Stimulated activated CD4-positive, alpha-beta T cell treated with anti-CD3 and anti-CD28 coated beads, Interleukin-2, amount 100 ng/mL, for 48 hours (primary cell): Measurements from ENCODE around the gene HSD17B4.
"Not testable (repeated sequence)": the region's sequence is repeated elsewhere in the genome, so short reads cannot be mapped to it uniquely, and the experiment has no call there.

Experiments used
- DNase-seq, 2 donors: peaks; one replicate each; pipeline ENCODE4 v3.0.0-alpha.2; 2020

The HSD17B4 gene

DNA sequence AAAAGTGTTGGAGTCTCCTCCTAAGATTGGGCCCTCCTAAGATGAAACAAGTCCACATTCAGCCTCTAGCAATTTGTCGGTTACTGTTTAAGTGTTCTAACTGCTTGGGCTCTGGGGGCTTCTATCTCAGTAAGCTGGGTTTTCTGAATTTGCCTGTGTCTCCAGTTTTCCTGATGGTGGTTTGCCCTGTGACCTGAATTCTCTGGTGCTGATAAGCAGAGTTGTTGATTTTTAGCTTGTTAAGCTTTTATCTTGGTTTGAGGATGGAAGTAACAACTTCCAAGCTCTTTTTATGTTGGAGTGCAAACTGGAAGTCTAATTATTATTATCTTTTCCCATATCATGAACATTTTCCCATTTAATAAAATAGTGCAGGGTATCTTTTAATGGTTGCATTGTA, 30.9 kb downstream of the HSD17B4 start:
- no peak for DNase-seq

DNA sequence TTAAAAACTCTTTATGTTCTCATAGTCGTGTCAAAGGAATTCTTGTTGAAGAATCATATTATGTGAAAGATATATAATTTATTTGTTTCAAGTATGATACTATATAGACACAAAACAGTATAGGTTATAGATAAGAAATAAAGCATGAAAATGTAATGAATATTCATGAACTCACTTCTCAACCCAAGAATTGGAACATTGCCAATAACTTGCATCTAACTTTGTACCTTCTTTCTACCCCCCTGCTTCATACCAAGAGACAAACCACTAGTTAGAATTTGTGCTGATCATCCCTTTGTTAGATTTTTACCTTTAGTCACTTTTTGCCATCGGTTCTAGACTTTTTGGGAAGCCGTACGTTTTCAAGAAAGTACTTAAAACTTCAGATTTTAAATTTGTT, 32.6 kb downstream of the HSD17B4 start:
- no peak for DNase-seq

DNA sequence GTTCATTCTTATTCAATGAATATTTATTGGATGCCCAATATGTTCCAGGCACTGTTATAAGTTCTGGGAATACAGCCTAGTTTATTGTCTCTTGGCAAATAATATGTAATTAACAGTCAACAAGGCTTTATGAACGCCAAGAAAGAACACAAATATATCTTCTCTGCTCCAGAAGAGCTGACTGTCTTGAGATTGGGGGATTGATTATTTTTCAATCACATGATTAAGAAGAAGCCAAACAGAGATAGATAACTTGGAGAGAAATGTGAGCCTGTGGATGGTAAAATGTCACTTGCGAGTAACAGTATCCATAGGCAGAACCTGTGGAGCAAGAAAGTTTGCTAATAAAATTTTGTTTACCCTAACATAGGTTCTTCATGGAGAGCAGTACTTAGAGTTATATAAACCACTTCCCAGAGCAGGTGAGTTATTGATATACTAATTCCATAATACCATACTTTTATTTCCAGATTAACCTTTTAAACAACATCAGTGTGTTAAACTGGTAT, 49.4 kb downstream of the HSD17B4 start:
- no peak for DNase-seq

DNA sequence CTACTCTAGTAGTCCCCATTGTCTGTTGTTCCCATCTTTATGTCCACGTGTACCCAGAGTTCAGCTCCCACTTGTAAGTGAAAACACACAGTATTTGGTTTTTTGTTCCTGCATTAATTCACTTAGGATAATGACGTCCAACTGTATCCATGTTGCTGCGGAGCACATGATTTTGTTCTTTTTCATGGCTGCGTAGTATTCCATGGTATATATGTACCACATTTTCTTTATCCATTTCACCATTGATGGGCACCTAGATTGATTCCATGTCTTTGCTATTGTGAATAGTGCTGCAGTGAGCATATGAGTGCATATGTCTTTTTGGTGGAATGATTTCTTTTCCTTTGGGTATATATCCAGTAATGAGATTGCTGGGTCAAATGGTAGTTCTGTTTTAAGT, 51.6 kb downstream of the HSD17B4 start:
- DNase-seq = not testable (repeated sequence)

DNA sequence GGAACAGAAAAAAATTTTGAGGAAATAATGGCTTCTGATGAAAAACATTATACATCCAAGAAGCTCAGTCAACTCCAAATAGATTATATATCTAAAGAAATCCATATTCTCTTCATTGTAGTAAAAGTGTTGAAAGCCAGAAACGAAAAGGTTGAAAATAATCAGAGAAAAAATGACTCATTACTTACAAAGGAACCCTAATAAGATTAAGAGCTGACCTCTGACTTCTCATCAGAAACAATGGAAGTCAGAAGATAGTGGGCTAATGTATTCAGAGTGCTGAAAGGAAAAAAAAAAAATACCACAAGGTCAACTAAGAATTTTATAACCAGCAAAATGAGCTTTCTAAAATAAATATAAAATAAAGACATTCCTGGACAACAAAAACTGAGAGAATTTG, 60.0 kb downstream of the HSD17B4 start:
- DNase-seq = no peak

DNA sequence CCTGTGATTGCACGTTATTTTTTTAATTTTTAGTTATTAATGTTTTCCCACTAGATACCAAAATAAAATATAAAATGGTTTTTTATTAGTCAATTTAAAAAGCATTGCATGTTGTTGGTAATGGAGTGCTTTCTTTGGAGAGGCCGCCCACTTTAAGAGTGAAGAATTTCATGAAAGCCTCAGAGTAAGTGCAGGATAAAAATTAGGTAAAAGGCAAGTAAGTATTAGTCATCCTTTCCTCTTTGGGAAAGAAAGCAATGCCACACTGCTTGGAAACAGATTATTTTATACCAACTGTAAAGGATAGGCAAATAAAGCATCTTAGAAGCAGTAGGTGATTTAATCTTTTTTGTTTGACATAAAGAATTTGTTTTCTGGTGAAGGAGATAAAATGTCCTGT, 62.9 kb downstream of the HSD17B4 start:
- no peak for DNase-seq

DNA sequence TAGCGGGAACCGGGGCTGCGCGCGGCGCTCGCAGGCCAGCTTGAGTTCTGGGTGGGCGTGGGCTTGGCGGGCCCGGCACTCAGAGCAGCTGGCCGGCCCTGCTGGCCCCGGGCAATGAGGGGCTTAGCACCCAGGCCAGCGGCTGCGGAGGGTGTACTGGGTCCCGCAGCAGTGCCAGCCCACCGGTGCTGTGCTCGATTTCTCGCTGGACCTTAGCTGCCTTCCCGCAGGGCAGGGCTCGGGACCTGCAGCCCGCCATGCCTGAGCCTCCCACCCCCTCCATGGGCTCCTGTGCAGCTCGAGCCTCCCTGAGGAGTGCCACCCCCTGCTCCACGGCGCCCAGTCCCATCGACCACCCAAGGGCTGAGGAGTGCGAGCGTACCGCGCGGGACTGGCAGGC, 64.8 kb downstream of the HSD17B4 start:
- DNase-seq = not testable (repeated sequence)

DNA sequence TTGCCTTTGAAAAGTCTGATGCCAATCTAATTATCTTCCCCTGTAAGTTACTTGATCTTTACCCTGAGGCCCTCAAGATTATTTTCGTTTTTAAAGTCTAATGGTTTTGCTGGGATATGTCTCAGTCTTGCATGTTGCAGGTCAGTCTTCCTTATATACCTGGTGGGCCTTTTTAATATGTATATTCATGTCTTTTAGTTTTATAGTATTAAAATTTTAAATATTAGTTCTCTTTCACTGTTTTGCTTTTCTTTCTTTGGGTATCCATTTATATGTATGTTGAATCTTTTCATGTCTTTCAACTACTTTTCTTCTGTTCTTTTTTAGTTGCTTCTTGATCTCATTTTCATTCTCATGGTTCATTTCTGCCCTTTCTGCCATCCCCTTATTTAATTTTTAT, 68.9 kb downstream of the HSD17B4 start:
- DNase-seq = no peak

DNA sequence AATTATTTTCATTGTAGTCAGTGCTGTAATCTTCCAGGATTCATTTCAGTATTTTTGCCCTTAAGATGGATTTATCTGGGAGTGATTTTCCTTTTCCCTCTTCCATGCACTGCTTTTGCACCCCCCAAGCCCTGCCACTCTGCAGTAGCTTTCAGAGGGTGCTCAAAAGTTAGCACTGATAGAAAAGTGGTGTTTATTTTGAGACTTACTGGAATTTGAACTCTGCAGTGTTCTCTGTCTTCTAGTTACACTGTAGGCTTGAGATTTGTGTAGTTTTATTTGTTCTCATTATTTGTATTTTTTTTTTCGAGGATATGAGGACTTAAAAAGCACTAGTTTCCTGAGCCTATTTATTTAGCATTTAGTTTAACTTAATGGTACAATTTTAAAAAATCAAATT, 70.5 kb downstream of the HSD17B4 start:
- no peak for DNase-seq

DNA sequence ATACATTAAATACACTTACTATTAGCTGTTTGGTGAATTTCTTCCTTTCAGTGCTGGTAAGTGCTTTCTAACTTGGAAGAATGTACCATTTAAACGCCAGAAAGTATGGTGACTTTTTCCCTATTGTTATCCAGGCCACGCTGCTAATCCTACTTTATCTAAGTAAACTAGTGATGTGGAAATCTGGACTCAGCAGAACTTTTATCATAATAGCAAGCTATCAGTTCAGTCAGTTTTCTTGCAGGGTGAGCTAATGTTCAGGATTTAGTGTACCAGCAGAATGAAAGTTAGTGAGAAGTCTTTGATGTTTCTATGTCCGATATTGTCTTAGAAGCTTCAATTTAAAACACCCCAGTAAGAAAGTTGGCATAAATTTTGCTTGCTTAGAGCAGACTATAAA, 72.2 kb downstream of the HSD17B4 start:
- no peak for DNase-seq

DNA sequence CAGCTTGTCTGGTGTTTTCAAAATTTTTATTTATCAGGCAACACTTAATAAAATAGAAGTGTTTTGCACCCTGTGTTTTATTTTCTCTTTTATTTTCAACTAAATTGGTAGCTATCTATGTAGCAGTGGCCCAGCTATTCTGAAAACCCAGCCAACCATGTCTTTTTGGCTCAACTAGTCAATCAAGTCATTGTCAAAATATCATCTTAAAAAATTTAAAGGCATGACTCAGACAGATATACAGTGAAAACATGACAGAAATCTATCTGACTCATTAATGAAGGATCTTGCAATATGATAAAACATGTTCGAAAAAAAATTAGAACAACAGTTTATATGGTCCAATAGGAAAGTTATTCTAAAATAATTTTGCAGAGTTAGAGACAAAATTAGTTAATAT, 75.1 kb downstream of the HSD17B4 start:
- no peak for DNase-seq

DNA sequence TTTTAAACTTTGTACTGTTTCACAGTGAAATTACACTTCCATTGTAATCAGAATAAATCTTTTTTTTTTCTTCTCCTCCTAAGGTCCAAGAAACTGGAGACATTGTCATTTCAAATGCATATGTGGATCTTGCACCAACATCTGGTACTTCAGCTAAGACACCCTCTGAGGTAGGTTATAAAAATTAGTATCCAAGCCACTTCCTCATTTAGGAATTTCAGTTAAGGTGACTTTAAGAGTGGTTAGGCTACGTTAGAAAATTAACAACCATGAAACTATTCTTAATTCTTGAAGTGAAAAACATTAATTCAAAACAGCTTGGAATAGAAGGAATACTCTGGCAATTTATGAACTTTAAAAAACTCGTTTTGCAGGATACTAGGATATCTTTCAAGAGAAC, 77.5 kb downstream of the HSD17B4 start:
- DNase-seq = no peak

DNA sequence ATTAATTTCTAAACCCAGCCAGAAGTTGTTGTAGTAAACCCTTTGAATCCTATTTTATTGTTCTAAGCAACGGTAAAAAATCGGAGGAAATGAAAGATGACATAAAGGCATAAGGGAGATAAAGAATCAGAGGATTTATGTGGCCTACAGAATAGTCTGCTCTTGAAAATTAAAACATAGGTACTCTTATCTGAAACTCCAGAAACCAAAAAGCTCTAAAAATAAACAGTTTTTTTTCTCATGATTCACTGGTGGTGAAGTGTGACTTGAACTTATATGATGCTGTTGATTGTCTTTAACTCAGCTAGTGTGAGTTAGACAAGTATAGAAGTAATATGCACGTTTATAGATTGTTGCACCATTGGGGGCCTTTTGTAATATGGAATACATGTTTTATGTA, 80.3 kb downstream of the HSD17B4 start:
- DNase-seq = no peak

DNA sequence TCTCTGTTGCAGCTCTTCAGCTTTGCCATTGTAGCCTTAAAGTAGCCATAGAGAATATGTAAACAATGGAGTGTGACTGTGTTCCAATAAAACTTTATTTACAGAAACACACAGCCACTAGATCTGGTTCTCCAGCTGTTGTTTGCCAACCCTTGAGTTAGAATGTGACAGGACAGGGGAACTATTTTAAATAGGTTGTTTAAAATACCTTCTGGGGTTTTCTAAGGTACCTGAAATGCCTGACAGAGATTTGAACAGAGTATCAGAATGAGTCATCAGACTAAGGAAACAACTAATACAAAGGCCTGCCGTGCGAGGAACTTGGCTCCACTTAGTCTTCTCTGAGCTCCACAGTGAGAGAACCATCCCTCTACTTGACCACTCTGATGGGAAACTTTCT, 85.4 kb downstream of the HSD17B4 start:
- DNase-seq = no peak

DNA sequence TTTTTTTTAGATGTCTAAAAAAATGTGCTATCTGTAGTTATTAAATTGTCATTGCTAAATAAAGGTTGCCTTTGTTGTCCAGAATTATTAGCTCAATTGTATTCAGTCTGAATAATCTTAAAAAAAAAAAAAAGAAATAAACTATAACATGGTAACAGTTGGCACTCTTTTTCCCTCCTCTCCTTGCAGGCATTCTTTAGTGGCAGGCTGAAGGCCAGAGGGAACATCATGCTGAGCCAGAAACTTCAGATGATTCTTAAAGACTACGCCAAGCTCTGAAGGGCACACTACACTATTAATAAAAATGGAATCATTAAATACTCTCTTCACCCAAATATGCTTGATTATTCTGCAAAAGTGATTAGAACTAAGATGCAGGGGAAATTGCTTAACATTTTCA, 89.4 kb downstream of the HSD17B4 start:
- DNase-seq = no peak

DNA sequence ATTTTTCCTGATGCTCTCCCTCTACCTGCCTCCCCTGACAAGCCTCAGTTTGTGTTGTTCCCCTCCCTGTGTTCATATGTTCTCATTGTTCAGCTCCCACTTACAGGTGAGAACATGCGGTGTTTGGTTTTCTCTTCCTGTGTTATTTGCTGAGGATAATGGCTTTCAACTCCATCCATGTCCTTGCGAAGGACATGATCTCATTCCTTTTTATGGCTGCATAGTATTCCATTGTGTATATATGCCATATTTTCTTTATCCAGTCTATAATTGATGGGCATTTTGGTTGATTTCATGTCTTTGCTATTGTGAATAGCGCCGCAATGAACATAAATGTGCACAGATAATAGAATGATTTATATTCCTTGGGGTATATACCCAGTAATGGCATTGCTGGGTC, 99.5 kb downstream of the HSD17B4 start:
- no peak for DNase-seq

DNA sequence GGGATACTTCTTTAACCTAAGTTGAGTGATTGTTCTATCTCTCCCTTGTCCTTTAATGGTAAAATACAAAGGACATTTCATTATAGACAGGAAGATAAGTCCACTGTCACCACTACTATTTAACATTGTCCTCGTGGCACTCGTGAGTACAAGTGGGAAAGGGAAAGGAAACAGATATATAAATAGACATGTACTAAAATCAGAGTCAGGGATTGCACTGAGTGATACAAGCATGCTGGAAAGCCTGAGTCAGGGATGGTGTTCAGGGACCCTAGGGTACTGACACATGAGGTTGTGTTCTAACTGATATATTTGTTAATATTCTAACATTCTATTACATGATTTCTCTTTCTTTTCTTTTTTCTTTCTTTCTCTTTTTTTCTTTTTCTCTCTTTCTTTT, 102.3 kb downstream of the HSD17B4 start:
- DNase-seq = no peak

DNA sequence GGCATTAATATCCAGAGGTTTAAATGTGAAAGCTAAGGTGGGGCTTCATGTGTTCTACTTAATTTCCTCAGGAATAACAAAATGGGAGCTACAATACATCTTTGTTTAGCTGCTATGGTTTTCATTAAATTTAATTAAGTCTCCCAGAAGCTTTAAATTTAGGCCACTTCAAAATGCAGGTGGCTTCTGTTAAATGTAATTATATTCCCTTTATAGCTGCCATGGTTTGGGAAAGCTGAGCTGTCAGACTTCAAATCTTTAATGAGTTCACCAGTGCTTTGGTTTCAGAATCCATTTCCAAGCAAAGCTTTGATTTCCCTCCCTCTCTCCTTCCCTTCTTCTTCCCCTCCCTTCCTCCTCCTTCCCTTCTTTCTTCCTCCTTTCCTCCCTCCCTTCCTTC, 118.6 kb downstream of the HSD17B4 start:
- DNase-seq = no peak

DNA sequence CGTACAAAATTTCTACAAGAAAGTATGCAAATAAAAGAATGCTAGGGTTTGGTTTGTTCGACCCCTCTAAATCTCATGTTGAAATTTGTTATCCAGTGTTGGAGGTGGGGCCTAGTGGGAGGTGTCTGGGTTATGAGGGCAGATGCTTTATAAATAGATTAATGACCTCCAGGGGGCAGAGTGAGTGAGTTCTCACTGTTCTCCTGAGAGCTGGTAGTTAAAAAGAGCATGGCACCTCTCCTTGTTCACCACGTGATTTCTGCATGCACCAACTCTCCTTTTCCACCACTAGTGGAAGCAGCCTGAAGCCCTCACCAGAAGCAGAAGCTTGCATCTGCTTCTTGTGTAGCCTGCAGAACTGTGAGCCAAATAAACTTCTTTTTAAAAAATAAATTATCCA, 126.6 kb downstream of the HSD17B4 start:
- DNase-seq = peak in 1 of 2 donors; percentile 3

DNA sequence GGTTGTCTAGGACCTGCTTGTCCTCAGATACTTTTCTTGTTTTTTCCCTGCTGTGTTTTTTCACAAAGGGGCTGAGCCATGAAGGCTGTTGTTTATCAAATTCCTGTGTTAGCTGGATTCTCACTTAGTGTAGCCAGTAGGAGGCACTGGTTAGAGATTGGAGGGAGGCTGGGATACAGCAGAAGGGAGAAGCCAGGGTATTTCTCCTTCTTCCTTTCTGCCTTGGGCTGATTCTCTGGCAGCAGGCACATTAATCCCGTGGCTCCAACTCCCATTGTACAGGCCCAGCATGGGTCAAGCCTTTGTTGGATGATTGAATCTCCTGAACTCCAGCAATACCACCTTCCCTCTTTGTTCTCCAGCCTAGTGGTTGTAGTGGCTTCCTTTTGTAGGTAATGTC, 130.7 kb downstream of the HSD17B4 start:
- no peak for DNase-seq

DNA sequence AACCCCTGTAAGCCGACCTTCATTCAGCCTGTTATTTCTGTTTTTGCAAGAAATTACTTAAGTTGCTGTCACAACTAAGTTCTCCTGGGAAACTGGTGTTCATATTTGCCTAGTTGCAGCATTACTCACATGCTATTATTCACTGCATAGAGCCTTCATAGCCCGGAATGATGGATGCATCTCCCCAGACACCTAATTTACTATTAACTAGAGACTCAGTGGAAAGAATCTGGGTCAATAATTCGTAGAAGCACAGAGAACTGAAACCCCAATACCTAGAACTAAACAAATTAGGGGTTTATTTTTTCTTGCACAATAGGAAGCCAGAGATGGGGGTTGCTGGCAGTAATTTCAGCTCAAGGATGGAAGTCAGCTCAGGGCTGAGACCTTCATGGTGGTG, 131.4 kb downstream of the HSD17B4 start:
- DNase-seq = no peak
